Measurements from ENCODE around the gene CACNA1H. TPM values are rescaled to one million over a fixed set of nuclear protein-coding genes. Genes with fewer than 3 reads are reported as not detected.
"Not testable (repeated sequence)": the region's sequence is repeated elsewhere in the genome, so short reads cannot be mapped to it uniquely, and the experiment has no call there.

CACNA1H gene
- total and polyA plus RNA-seq, 3 experiments from 2014 or later, result 0.31 to 0.42 (median 0.40) TPM

DNA sequence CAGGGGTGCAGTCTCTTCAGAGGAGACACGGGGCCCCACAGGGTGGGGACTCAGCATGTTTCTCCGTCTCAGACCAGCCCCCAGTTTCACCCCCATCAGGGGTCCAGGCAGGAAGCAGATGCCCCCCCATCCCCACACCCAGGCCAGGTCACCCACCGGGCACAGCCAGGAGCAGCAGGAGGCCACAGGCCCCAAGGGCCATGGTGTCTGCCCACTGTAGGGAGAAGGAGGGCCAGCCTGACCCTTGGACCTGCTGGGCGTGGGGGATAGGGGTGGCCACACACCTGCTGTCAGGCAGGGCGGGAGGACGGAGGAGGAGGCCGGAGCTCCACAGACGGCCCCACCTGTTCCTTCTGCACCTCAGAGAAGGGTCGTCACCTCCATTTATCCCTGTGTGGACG is 72.1 kb downstream of the CACNA1H start, which contains the start of gene TPSG1:
TPSG1 (minus strand) TSS at position 218 of the 401 bp plus-strand sequence; CDS start at position 202, 16 bp downstream.
- Histone ChIP-seq H3K9me3 (ENCODE audit: low read length) (no peaks in the 10 kb centered on the region), H3K4me3 (ENCODE audit: low read length) (no peak within 1 kb of the TSS), H3K27me3 (ENCODE audit: insufficient read depth, low read length, poor library complexity, severe bottlenecking) (no peaks in the 10 kb centered on the region), H3K27ac (ENCODE audit: low read depth, low read length) (no peak within 1 kb of the TSS), H3K36me3 (ENCODE audit: insufficient read depth, low read length) (no peaks in the 10 kb centered on the region), H3K4me1 (ENCODE audit: insufficient read depth, low read length) (no peaks in the 10 kb centered on the region)
- Mint-ChIP-seq H3K9me3 (no peaks in the 10 kb centered on the region), H3K4me1 (no peaks in the 10 kb centered on the region), H3K4me3 (no peak within 1 kb of the TSS), H3K27me3 (peaks cover 3 to 4% of the 10 kb centered on the region in 2 donors), H3K27ac (no peak within 1 kb of the TSS), H3K36me3 (no peaks in the 10 kb centered on the region)
- ChIA-PET CTCF (no interaction called here), POLR2A (no interaction called here)
- DNase-seq, result no peak

- H3K36me3 ChIP-seq (ENCODE audit: insufficient read depth, low read length); H3K4me1 Mint-ChIP-seq; H3K9me3 ChIP-seq (ENCODE audit: low read length); H3K27me3 ChIP-seq (ENCODE audit: insufficient read depth, low read length, poor library complexity, severe bottlenecking); DNase-seq; H3K4me1 ChIP-seq (ENCODE audit: insufficient read depth, low read length); H3K27me3 Mint-ChIP-seq; H3K27ac Mint-ChIP-seq; H3K4me3 ChIP-seq (ENCODE audit: low read length); CTCF ChIA-PET; H3K27ac ChIP-seq (ENCODE audit: low read depth, low read length); H3K9me3 Mint-ChIP-seq; H3K36me3 Mint-ChIP-seq; POLR2A ChIA-PET; H3K4me3 Mint-ChIP-seq: not testable (repeated sequence)
Measured at GRCh38 chr16:1225728-1226311, 72.9 kb downstream of the CACNA1H start.

DNA sequence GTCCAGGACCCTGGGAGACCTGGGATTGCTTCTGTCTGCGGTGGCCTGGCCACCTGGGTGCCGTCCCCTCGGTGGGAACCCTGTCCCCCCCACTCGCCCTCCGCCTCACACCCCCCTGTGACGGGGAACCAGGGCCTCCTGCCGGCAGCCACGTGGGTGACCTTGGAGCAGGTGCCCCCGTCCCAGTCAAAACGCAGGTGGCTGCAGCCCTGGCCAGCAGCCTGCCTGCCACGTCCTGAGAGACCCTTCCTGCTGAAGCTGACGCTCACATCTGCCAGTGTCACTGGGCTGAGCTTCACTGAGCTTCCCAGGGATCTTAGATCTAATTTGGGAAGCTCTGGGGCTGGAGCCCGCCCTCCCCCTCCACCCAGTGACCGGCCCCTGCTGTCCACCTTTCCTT is 73.8 kb downstream of the CACNA1H start:
- H3K4me1 Mint-ChIP-seq; H3K4me3 ChIP-seq (ENCODE audit: low read length); H3K9me3 ChIP-seq (ENCODE audit: low read length); POLR2A ChIA-PET; H3K9me3 Mint-ChIP-seq; H3K27ac ChIP-seq (ENCODE audit: low read depth, low read length); H3K36me3 Mint-ChIP-seq; H3K27me3 ChIP-seq (ENCODE audit: insufficient read depth, low read length, poor library complexity, severe bottlenecking); H3K4me1 ChIP-seq (ENCODE audit: insufficient read depth, low read length); H3K27ac Mint-ChIP-seq; CTCF ChIA-PET; DNase-seq; H3K27me3 Mint-ChIP-seq; H3K36me3 ChIP-seq (ENCODE audit: insufficient read depth, low read length): not testable (repeated sequence)
- peak overlapping the region in 1 of 7 donors; percentile 68 for H3K4me3 Mint-ChIP-seq

DNA sequence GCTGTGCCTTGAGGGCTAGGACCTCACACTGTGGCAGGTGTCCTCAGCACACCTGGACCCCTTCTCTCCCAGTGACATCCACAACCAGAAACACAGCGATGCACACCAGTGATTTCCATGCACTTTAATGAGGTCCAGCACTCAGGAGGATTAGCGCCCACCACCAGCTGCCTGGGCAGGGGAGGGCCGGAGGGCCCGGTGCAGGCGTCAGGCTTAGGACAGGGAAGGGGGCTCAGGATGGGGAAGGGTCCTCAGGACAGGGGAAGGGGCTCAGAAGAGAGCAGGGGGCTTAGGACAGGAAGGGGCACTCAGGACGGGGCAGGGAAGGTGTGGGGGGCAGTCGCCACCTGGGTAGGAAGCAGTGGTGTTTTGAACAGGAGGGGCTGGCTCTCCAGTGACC is 75.3 kb downstream of the CACNA1H start:
- H3K36me3 ChIP-seq (ENCODE audit: insufficient read depth, low read length); POLR2A ChIA-PET; H3K4me1 Mint-ChIP-seq; H3K4me1 ChIP-seq (ENCODE audit: insufficient read depth, low read length); H3K27me3 ChIP-seq (ENCODE audit: insufficient read depth, low read length, poor library complexity, severe bottlenecking); H3K4me3 Mint-ChIP-seq; H3K27ac ChIP-seq (ENCODE audit: low read depth, low read length); H3K4me3 ChIP-seq (ENCODE audit: low read length); CTCF ChIA-PET; H3K27me3 Mint-ChIP-seq; H3K9me3 Mint-ChIP-seq; DNase-seq; H3K9me3 ChIP-seq (ENCODE audit: low read length); H3K36me3 Mint-ChIP-seq; H3K27ac Mint-ChIP-seq: not testable (repeated sequence)

DNA sequence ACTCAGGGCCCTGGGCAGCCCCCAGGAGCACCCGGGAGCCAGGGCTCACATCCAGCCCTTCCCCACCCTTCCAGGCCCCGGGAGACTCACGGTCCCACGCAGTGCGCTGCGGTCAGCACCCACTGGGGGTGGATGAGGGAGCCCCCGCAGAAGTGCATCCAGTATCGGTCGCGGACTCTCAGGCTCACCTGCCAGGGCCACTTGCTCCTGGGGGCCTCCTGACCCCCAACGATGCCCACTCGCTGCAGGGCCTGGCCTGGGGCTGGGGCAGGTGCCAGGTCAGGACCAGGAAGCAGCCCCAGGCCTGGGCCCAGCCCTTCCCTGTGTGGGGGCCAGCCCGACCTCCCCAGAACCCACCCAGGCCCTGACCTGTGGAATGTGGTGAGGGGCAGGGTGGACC is 76.6 kb downstream of the CACNA1H start:
- POLR2A ChIA-PET; H3K4me1 ChIP-seq (ENCODE audit: insufficient read depth, low read length); H3K9me3 ChIP-seq (ENCODE audit: low read length); H3K9me3 Mint-ChIP-seq; H3K27ac Mint-ChIP-seq; H3K36me3 ChIP-seq (ENCODE audit: insufficient read depth, low read length); H3K4me1 Mint-ChIP-seq; H3K27me3 Mint-ChIP-seq; H3K27me3 ChIP-seq (ENCODE audit: insufficient read depth, low read length, poor library complexity, severe bottlenecking); H3K4me3 ChIP-seq (ENCODE audit: low read length); DNase-seq; CTCF ChIA-PET; H3K36me3 Mint-ChIP-seq; H3K4me3 Mint-ChIP-seq; H3K27ac ChIP-seq (ENCODE audit: low read depth, low read length): not testable (repeated sequence)

DNA sequence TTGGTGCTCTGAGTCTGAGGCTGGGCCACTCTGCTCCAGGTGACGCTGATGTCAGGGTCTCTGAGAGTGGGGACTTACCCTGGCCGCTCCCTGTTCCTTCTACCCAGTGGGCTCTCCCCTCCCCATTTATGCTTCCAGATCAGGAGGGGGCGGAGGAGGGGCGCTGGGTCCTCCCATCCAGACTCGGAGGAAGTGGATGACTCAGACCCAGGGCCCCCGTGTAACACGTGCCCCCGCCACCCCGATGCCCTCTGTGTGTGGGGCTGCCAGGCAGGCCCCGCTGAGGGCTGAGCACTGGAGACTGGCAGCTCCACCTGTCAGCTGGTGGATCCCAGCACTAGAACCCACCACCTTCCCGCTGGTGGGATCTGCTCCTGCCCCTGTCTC is 77.2 kb downstream of the CACNA1H start, which contains the start of gene TPSB2:
TPSB2 (minus strand) TSS at position 101 of the 387 bp plus-strand sequence. CDS start 233 bp downstream, outside the sequence.
- CTCF ChIA-PET, result not testable (repeated sequence)

GRCh38 chr16:1230471-1231212 is 77.7 kb downstream of the CACNA1H start:
- H3K9me3 Mint-ChIP-seq; H3K4me3 ChIP-seq (ENCODE audit: low read length); H3K36me3 Mint-ChIP-seq; H3K27me3 Mint-ChIP-seq; H3K4me1 Mint-ChIP-seq; H3K36me3 ChIP-seq (ENCODE audit: insufficient read depth, low read length); H3K27ac Mint-ChIP-seq; CTCF ChIA-PET; H3K27ac ChIP-seq (ENCODE audit: low read depth, low read length); H3K4me3 Mint-ChIP-seq; H3K27me3 ChIP-seq (ENCODE audit: insufficient read depth, low read length, poor library complexity, severe bottlenecking); POLR2A ChIA-PET; DNase-seq; H3K9me3 ChIP-seq (ENCODE audit: low read length); H3K4me1 ChIP-seq (ENCODE audit: insufficient read depth, low read length): not testable (repeated sequence)

More for the DNA sequence above, 77.2 kb downstream of the CACNA1H start, which contains the start of gene TPSB2:
- H3K4me3 ChIP-seq (ENCODE audit: low read length); H3K36me3 Mint-ChIP-seq; H3K4me3 Mint-ChIP-seq; H3K27me3 ChIP-seq (ENCODE audit: insufficient read depth, low read length, poor library complexity, severe bottlenecking); POLR2A ChIA-PET; H3K4me1 Mint-ChIP-seq; H3K27ac Mint-ChIP-seq; H3K4me1 ChIP-seq (ENCODE audit: insufficient read depth, low read length); H3K27ac ChIP-seq (ENCODE audit: low read depth, low read length); H3K27me3 Mint-ChIP-seq; DNase-seq; H3K9me3 Mint-ChIP-seq; H3K9me3 ChIP-seq (ENCODE audit: low read length); H3K36me3 ChIP-seq (ENCODE audit: insufficient read depth, low read length): not testable (repeated sequence)

GRCh38 chr16:1231301-1231700 is 78.4 kb downstream of the CACNA1H start:
- DNase-seq; POLR2A ChIA-PET; H3K9me3 ChIP-seq (ENCODE audit: low read length); H3K4me1 ChIP-seq (ENCODE audit: insufficient read depth, low read length); H3K36me3 ChIP-seq (ENCODE audit: insufficient read depth, low read length); H3K27ac ChIP-seq (ENCODE audit: low read depth, low read length); H3K27me3 ChIP-seq (ENCODE audit: insufficient read depth, low read length, poor library complexity, severe bottlenecking); H3K4me3 ChIP-seq (ENCODE audit: low read length); H3K36me3 Mint-ChIP-seq; H3K27me3 Mint-ChIP-seq; H3K27ac Mint-ChIP-seq; H3K4me3 Mint-ChIP-seq; CTCF ChIA-PET; H3K9me3 Mint-ChIP-seq; H3K4me1 Mint-ChIP-seq: not testable (repeated sequence)

Data from CD8-positive, alpha-beta memory T cell (primary cell).